Skeletal muscle cell (primary cell): ENCODE data around the gene PARVB.

Experiments
- DNase-seq: peaks from one replicate; pipeline ENCODE4 v3.0.0-alpha.2; 2010; ENCODE audit warnings: low read depth
- H3K4me3 ChIP-seq: 2 replicates; pipeline ENCODE4 v1.5.1; 2011; ENCODE audit warnings: low read depth, mild to moderate bottlenecking, control low read depth, low read length, moderate library complexity

Gene PARVB

DNA sequence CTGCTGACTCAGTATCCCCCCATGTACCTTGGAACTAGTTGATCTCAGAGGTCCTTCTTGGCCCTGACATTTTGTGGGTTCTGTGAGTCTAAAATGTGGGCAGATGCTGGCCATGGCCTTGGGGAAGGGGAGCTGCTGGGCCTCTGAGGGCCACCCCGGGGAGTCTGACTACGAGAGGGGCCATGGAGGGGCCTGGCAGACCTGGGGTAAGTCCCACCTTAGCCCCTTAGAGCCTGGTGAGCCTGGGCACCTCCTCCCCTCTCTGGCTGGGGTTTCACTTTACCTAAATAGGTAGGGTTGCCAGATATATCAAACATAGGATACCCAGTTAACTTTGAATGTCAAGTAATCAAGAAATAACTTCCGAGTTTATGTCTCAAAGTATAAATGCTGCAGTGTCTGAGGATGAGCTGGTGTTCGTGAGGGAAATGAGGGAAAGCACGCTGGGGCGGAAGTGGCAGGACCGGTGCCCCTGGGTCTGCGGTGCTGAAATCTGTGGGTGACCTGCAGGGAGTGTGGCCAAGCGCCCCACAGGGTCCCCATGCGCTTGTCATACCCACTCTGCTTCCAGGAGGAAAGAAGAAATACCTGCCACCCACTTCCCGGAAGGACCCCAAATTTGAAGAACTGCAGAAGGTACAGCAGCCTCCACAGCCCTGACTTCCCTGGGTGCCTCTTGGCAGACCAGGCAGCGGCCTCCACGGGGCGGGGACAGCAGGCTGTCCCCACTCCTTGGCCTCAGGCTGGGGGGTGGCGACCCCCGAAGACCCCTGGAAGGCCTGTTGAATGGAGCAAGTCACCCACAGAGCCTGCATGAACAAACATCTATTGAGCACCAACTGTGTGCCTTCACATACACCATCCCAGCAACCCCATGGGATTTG lies 161.4 kb downstream of the PARVB start:
- no peak for DNase-seq
- no peak overlapping the region for H3K4me3 ChIP-seq

DNA sequence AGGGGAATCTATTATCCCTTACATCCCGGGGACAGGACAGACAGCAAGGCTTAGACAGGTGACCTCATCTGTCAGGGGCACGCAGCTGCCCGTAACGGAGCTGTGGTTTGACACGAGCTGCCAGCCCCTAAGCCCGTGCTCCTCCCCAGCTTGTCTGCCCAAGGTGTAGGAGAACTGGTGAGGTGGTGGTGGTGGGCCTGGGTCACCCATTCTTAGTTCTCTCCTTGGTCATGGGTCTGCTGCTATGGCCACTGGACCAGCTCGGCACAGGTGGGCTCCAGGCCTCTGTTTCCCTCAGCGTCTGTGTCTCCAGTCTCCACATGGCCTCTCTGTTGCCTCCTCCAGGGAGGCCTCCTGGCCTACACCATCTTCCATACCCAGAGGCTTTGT lies 162.0 kb downstream of the PARVB start:
- DNase-seq, result no peak
- H3K4me3 ChIP-seq, result no peak overlapping the region

DNA sequence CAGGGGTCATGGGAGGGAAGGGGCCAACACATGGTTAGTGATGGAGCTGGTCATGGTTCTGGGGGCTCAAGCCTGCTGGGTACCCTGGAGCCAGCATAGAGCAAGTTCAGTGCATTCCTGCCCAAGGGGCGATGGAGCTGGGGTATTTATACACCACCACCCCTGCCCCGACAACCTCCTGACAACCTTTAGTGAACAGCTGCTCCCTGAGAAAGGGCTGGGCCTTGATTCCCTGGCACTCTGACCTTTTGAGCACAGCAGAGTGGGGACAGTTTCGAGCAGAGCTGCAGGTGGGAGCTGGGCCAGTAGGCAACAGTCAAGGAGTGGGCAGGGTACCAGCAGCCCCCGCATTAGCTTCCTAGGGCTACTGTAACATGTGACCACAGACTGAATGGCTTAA lies 162.6 kb downstream of the PARVB start:
- no peak for DNase-seq
- no peak overlapping the region for H3K4me3 ChIP-seq

DNA sequence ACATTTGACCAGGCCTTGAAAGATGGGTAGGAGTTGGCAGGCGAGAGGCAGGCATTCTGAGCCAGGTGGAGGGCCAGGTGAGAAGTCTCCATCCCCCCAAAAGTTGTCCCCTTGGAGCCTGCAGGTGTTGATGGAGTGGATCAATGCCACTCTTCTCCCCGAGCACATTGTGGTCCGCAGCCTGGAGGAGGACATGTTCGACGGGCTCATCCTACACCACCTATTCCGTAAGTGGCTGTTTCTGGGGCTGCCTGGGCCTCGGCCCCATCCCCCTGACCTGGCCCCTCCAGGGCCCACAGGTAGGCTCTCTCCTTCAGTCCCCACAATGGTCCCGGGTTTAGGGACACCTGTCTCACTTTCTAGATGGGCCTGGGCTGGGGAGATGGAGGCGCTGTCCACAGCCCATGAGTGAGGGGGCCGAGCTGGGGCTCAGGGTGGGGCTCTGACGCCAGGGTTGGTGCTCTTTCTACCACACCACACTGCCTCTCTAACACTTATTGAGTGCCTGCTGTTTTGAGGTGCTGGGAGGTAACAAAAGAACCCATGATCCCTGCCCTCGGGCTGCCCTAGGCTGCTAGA lies 163.6 kb downstream of the PARVB start:
- no peak for DNase-seq
- H3K4me3 ChIP-seq, result no peak overlapping the region

DNA sequence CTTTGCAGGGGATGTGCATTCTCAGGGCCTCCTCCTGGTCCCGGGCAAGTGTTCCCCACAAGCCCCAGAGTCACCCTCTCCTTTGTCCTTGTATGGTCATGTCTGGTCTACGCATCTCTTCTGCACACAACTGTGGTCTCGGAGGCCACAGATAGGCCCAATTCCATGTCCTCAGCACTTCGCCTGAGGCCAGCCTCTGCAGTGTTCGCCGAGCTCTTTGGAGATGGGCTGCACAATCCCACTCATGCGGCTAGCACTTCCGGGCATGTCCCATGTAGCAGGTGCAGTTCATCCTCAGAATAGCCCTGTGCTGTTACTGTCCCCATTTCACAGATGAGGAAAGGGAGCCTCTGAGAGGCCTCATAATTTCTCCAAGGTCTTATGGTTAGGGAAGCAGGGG lies 164.2 kb downstream of the PARVB start:
- H3K4me3 ChIP-seq, result no peak overlapping the region
- no peak for DNase-seq

DNA sequence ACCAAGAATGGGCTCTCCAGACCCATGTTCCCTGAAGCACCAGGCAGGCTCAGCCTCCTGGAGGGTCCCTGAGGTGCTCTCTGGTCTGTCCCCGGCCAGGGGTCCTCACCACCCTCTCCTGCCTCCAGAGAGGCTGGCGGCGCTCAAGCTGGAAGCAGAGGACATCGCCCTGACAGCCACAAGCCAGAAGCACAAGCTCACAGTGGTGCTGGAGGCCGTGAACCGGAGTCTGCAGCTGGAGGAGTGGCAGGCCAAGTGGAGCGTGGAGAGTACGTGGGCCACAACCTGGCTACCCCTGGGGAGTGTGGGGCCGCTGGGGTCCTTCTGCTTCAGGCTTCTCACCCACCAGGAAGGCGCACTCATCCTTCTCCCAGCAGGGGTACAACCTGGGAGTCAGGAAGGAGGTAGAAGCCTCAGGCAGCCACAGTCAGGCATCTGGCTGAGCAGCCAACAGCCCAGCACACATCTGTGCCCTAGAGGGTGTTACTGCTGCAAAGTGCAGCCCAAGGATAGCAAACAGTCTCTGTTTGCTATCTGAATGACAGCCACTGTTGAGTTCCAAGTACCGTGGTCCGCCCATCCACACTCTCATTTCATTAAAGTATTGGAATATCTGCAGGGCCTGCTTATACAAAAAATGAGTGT lies 165.0 kb downstream of the PARVB start:
- no peak overlapping the region for H3K4me3 ChIP-seq
- no peak for DNase-seq

DNA sequence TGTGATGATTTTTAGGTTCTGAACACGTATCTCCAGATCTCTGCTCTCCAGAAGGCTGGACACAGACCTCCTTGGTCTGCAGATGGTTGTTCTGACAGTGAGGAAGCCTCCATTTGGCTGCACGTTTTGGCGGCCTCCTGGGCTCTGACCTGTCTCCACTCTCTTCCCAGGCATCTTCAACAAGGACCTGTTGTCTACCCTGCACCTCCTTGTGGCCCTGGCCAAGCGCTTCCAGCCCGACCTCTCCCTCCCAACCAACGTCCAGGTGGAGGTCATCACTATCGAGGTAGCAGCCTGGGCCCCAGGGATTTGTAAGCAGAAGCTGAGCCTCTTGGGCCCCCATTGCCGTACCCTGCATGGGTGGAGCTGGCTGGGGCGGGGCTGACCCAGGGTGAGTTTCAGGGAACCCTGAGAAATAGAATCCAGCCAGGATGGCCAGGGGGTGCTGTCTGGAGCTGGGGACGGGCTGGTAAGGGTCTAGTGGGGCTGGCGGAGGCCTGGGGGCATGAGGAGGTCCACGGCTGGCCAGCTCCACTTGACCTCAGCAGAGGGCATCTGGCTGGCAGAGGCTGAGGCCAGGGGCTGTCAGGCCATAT lies 166.4 kb downstream of the PARVB start:
- DNase-seq, result no peak
- H3K4me3 ChIP-seq, result no peak overlapping the region

DNA sequence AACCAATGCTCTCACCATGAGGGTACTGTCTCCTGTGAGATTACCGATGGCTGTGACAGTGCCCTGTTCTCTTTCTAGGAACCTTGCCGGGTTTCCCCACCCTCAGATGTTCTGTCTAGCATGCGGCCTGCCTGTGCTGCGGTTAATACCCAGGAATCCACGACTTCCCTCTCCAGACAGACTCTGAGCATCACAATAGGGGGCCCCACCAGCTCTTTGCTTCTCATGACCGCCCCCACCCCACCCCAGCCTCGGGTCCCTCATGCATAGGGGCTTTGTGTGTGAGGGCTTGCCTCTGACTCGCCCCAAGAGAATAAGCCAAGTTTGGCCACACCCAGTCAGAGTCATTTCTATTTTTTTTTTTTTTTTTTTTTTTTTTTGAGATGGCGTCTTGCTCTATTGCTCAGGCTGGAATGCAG lies 166.9 kb downstream of the PARVB start:
- DNase-seq, result no peak
- no peak overlapping the region for H3K4me3 ChIP-seq

DNA sequence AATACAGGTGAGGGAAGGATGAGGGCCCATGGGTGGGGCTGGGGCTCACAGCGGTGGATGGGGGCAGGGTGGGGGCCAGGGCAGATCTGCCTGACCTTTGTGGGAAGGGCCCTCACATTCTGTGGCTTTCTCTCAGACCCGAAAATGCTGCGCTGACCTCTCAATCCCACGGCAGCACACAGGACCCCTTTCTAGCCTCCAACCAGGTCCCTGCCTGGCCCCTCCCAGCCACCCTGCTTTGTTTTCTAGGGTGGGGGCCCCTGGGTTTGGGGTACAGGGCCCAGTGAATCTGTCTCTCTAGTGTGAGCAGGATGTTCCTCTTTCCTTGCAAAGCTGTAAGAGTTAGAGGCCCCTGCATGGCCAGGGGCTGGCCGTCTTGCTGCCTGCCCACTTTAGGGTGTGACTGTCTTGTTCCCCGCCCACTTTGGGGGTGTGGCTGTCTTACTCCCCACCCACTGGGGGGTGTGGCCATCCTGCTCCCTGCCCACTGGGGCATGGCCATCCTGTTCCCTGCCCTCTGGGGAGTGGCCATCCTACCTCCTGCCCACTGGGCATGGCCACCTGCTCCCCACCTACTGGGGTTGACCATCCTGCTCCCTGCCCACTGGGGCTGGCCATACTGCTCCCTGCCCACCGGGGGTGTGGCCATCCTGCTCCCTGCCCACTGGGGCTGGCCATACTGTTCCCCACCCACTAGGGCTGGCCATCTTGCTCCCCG lies 168.2 kb downstream of the PARVB start:
- no peak overlapping the region for H3K4me3 ChIP-seq
- no peak for DNase-seq

DNA sequence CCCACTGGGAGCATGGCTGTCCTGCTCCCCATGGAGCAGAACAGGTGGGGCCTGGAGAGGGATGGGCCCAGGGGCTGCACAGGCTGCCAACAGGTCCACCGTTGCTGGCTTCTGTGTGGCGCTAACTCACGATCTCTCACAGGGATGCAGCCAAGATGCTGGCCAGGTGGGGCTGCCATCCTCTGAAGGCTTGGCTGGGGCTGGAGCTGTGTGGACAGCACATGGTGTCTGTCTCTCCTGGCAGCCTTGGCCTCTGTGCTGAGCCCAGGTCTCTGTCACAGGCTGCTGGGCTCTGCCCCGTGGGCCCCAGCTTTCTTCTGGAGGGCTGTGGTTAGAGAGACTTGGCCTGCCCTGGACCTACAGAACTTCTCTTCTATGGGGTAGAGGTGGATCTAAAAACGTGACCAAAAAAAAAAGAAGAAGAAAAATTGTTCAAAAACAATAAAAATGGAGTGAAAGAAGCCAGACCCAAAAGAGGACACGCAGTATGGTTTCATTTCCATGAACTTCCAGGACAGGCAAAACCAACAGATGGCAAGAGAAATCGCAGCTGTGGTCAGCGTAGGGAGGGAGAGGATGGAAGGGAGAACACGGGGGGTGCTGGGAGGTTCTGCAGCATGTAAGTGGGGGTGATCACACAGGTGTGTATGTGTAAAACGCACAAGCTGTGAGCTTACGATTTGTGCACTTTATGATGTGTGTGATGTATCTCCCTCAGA lies 168.9 kb downstream of the PARVB start:
- no peak overlapping the region for H3K4me3 ChIP-seq
- DNase-seq, result no peak

DNA sequence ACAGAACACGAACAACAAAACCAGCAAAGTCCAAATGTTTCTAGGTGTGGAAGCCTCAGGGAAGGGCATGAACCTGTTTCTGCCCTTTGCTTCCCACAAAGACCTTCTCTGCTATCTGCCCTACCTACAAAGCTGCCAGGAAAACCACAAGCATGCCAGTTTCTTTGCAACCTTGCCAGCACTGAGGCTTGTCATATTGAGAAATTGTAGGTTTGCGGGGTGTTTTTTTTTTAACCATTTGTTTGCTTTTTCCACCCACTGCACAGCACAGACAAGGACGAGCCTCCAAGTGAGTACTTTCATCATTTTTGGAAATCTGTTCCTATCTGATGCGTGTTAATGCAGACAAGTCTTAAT lies 169.4 kb downstream of the PARVB start:
- DNase-seq, result no peak
- no peak overlapping the region for H3K4me3 ChIP-seq

DNA sequence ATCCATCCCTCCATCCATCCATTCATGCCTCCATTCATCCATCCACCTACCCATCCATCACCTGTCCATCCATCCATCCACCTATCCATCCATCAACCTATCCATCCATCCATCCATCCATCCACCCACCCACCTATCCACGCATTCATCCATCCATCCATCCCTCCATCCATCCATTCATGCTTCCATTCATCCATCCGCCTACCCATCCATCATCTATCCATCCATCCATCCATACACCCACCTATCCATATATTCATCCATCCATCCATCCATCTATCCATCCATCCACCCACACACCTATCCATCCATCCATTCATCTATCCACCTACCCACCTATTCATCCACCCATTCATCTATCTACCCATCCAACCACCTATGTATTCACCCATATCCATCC lies 170.5 kb downstream of the PARVB start:
- H3K4me3 ChIP-seq, result no peak overlapping the region
- no peak for DNase-seq

DNA sequence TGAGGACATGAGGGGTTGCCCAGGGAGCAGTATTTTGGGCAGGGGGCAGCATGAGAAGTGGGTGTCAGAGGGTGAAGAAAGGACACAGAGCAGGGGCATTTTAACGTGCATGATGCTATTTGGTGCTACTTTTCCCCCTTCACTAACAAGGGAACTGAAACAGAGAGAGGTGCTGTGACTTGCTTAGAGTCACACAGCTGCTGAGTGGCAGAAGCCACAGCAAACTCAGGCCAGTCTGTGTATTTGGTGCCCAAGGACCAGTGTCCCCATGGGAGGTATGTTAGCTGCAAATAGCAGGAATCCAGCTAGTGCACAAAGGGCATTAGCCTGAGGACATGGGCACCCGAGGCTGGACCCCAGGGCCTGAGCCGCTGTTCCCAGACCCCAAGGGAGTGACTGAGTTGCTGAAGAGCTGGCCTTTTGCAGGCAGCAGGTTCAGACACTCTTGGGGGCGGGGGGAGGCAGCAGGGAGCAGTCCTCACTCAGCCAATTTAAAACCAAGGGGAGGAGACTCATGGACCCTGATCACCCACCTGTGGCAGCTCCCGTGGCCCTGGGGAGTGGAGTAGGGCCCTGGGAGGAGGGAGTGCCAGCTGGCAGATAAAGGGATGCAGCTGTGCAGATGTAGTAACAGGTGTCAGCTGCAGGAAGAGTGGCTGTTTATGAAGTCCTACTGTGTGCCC lies 171.2 kb downstream of the PARVB start:
- no peak for DNase-seq
- H3K4me3 ChIP-seq, result no peak overlapping the region

DNA sequence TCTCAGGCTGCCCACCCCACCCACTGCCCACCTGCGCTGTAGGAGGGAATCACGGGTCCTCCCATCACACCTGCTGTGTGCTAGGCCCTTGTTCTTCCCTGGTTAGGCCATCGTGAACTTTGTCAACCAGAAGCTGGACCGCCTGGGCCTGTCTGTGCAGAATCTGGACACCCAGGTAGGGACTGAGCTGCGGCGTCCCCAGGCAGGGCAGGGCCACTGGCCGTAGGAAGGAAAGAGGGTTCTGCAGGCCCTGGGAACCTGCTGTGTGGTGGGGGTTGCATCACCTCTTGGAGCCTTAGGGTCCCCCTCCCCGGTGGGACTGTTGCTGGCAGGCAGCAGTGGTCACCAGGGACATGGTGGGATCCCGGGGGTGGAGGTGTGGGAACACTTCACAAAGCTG lies 172.1 kb downstream of the PARVB start:
- DNase-seq, result no peak
- H3K4me3 ChIP-seq, result no peak overlapping the region

DNA sequence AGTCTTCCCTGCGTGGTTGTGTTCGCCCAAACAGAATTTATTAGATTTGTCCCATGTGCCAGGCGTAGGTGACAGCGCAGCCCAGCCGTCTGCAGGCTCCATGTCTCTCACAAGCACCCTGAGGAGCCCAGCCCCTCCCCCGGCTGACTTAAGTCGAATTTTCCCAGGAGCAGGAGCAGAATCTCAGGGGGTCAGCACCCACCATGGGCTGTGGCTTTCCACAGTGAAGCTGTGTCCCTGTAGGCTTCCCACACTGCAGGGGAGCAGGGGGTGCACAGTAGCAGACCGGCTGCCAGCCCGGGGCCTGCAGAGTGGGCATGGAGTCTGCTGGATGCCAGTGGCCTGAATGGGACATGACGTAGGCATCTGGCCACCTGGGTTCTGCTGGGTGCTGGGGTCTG lies 172.6 kb downstream of the PARVB start:
- no peak overlapping the region for H3K4me3 ChIP-seq
- DNase-seq, result no peak

DNA sequence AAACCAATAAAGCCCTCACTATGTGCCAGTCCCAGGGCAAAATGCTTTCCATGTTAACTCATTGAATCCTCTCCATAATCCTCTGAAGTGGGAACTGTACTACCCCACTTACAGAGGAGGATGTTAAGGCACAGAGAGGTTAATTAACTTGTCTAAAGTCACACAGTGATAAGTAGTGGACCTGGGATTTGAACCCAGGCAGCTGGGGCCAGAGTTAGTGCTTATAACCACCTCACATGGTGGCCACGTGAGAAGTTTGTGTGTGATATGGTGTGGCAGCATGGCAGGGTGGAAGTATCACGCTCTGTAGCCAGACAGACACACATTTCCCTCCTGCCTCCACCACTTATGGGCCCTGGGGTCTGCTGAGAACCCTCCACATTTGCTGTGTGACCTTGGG lies 173.2 kb downstream of the PARVB start:
- DNase-seq, result no peak
- no peak overlapping the region for H3K4me3 ChIP-seq

DNA sequence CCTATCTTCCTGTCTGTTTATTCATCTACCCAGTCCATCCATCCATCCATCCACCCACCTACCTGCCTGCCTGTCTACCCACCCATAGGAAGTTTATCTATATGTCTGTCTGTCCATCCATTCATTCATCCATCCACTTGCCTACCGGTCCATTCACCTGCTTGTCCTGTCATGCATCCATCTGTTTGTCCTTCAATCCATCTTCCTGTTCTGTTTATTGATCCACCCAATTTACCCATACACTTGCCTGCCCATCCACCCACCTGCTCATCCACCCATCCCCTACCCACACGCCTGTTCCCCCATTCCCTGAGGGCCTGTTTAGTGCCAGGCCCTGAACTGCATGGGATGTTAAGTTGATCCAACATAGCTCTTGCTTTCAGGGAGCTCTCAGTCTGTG lies 175.1 kb downstream of the PARVB start:
- DNase-seq, result no peak
- H3K4me3 ChIP-seq, result no peak overlapping the region

DNA sequence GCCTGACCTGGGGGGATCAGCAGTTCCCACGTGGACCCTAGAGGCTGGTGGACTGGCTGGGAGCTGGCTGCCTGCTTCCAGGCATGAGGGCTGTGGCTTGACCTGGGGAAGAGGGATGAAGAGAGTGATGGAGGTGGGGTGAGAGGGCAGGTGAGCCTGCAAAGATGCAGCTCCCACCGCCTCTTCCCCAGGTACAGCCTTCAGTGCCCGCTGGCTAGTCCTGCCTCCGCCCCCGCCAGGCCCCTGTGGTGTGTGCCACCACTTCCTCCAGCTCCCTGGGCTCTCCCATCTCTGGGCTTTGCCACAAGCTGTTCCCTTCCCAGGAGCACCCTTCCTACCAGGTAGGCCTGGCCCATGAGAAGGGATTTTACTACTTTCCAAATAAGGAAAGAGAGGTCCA lies 175.8 kb downstream of the PARVB start:
- DNase-seq, result no peak

DNA sequence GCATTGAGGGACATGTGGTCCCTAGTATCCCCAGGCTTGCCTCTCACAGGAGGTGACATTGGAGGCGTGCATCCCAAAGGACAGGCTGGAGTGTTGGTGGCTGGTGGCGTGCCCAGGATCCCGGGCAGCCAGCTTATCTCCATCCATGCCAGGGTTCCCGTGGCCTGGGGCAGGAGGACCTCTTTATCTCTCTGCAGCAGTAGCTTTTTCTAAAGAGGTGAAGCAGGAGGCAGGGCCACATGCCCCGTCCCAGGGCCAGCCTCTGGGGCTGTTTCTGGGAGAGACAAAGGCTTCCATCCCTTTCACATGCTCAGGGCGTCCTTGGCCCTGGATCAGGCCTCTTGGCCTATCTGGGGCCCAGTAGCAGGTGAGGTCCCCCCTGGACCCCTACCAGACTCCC lies 176.3 kb downstream of the PARVB start:
- no peak for DNase-seq
- no peak overlapping the region for H3K4me3 ChIP-seq

More for the DNA sequence above, 175.8 kb downstream of the PARVB start:
- H3K4me3 ChIP-seq, result no peak overlapping the region
